SKM-1 treated with dmso at 0.1 percent for 144 hours (cell line): ENCODE results near the gene ADORA2B.
"Not testable (repeated sequence)": the region's sequence is repeated elsewhere in the genome, so short reads cannot be mapped to it uniquely, and the experiment has no call there.

Experiments used
- DNase-seq: peaks from one replicate; lab custom pipeline; 2025; ENCODE audit not compliant: unreplicated experiment; lab: John Stamatoyannopoulos, UW

The ADORA2B gene

GRCh38 chr17:15921640-15922039 lies 23.3 kb upstream of the ADORA2B start:
- no peak for DNase-seq

- DNase-seq, result no peak
These were observed 22.3 kb upstream of the ADORA2B start for GRCh38 chr17:15922586-15922985.

DNA sequence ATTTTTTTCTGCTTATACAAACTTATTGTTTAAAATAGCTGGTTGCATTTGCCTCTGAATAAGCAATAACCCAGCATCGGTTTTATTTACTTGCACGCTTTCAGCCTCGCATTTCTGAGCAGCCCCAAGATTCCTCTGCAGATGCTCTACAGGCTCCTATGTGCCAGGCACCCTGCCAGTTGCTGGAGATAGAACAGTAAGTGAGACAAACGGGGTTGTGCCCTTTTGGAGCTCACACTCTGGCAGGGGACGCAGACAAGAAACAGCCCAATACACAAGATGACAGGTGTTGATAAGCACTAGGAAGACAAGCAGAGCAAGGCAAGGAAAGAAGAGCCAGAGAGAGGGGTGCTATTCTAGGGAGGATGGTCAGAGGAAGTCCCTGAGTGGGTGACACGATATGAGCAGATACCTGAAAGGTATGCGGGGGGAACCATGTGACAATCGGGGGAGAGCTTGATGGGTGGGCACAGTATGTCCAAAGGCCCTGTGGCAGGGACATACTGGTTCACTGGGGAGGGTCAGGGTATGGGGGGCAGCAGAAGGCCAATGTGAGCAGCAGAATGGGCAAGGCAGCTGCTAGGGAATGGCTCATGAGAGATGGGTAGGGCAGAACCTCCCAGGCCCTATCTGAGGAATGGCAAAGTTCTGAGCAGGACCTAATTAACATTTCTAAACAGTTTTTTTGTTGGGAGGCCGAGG lies 18.7 kb upstream of the ADORA2B start:
- no peak for DNase-seq

DNA sequence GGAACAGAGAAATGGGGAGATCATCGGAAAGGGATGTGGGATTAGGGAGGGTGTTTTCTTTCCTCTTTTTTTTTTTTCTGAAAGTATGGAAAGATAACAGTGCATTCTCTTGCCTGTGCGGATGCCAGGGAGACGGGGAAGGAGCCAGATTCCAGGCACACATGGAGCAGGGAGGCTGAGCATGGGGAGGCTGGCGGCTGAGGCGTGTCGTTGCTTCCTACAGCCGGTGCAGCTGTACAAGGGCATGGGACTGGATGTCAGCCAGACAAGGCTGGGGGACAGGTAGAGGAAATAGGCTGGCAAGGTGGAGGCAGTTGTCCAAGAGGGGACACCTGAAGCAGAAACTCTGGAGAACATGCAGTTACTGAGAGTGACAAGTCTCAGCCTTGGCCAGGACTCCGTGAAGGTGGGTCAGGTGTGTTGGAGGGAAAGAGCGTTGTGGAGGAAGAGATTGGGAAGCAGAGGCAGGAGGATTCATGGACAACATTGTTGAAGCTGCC lies 16.6 kb upstream of the ADORA2B start:
- no peak for DNase-seq

GRCh38 chr17:15929941-15930340 lies 15.0 kb upstream of the ADORA2B start:
- no peak for DNase-seq

- DNase-seq, result no peak
These were observed 14.5 kb upstream of the ADORA2B start for GRCh38 chr17:15930426-15930825.

DNA sequence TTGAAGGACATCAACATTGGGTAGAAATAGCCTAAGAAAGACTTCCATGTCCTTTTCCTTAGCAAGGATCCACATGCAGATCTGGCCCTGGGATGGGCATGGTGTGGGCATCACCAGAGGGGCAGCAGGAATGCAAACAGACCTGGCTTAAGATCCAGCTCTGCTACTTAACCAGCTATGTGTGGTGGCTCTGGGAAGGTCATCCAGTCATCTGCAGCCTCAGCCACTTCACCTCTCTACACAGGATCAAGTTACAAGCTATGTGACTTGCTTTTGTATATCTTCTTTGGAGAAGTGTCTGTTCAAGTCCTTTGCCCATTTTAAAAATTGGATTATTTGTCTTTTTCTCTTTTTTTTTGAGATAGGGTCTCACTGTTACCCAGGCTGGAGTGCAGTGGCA lies 13.5 kb upstream of the ADORA2B start:
- no peak for DNase-seq

GRCh38 chr17:15934866-15935265 lies 10.1 kb upstream of the ADORA2B start:
- no peak for DNase-seq

DNA sequence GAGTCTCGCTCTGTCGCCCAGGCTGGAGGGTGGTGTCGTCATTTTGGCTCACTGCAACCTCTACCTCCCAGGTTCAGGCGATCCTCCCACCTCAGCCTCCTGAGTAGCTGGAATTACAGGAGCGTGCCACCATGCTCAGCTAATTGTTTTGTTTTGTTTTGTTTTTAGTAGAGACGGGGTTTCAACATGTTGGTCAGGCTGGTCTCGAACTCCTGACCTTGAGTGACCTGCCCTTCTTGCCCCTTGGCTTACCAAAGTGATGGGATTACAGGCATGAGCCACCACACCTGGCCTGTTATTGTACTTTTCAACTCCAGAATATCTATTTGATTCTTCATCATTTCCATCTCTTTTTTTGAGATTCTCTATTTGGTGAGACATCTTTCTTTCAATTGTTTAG lies 9.0 kb upstream of the ADORA2B start:
- no peak for DNase-seq

DNA sequence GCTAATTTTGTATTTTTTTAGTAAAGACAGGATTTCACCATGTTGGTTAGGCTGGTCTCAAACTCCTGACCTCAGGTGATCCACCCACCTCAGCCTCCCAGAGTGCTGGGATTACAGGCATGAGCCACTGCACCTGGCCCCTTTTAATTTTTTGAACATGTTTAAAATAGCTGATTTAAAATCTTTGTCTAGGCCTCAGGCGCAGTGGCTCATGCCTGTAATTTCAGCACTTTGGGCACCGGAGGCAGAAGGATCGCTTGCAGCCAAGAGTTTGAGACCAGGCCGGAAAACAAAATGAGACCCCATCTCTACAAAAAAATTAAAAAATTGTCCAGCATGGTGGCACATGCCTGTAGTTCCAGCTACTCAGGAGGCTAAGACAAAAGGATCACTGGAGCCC lies 8.4 kb upstream of the ADORA2B start:
- not testable (repeated sequence) for DNase-seq

DNA sequence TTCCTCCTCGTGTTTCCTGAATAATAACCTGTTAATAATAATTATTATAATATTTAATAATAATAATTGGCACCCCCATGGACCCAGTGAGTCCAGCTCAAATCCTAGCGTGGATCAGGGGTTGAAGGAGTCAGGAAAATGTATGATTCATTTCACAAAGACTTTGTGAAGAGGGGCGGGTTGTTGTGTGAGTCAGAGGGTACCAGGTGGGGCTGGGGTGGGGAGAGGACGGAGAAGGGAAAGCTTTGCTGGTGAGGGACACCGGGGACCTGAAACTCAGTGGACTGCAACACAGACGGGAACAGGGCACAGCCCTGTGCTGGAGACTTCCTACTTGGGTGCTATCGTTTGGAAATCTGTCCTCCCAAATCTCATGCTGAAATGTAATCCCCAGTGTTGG lies 3.1 kb upstream of the ADORA2B start:
- DNase-seq, result no peak

GRCh38 chr17:15942207-15942833 lies 2.6 kb upstream of the ADORA2B start:
- peak; percentile 77 for DNase-seq

GRCh38 chr17:15943971-15944758 lies 765 bp upstream of the ADORA2B start:
- DNase-seq, result no peak

- no peak for DNase-seq
These were observed 729 bp downstream of the ADORA2B start for GRCh38 chr17:15945527-15946191.

- DNase-seq, result no peak
These were observed 1.7 kb downstream of the ADORA2B start for GRCh38 chr17:15946611-15947120.

GRCh38 chr17:15947271-15947670 lies 2.3 kb downstream of the ADORA2B start:
- no peak for DNase-seq

DNA sequence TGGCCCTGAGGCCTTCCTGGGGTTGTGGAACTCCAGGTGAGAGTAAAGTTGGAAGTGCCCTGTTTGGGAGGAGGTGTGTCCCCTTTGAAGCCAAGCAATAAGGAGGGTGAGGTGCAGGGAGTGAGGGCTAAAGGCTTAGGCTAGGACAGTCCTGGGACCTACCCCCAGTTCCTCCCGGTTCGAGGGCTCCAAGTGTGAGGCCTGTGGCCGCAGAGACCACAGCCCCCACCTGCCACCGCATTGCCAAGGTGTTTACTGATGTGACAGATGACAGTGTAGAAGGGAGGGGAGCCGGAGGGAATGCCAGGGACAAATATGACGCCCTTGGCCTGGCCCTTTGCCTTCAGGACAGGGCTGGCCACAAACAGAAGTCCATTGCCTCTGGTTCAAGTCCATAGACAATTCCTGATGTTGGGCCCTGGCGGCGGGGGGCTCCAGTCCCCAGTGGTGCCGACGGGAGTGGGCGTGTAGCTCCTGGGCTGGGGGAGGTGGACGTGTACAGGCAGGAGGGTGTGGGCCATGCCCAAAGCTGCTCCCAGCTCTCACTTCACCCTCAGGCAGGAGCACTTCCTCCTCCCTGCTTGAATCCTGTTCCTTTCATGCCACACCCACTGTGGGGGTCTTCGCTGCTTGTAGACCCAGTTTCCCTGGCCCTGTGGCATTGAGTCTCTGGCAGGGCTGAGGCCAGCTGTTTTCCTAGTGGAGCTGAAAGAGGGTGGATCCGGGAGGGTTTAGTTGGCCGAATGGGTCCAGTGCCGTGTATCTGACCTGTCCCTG lies 3.2 kb downstream of the ADORA2B start:
- no peak for DNase-seq

DNA sequence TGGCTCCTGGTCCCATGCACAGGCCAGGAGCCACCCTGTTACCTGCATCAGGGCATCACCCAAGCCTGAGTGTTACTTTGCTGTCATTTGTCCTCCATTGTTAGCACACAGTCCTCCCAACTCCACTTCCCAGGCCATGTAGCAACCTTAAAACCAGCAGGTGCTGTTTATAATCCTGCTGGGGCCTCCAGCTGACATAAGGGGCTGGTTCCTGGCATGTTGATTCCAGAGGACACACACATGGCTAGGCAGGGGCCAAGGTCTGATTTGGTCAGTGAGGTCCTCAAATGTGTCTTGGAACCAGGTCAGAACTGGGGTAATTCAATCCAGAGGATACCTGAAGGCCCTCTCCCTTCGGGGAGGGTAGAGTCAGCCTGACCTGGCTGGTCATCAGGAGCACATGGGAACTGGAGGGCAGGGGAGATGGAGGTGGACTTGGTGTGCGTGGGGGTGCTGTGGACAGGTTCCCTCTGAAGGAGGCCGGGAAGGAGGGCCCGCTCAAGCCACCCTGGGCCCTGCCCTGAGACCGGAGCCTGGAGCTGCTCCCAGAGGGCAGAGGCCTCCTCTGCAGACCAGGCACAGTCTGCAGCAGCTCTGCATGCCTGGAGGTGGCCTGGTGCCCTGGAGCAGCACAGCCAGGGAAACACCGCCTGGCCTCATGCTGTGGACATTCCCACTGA lies 6.6 kb downstream of the ADORA2B start:
- DNase-seq, result no peak

GRCh38 chr17:15952048-15952532 lies 7.2 kb downstream of the ADORA2B start:
- DNase-seq, result no peak
